Activated CD4-positive, alpha-beta T cell treated with anti-CD3 and anti-CD28 coated beads for 36 hours (primary cell): ENCODE data around the gene TBL2. TPM values are rescaled to one million over a fixed set of nuclear protein-coding genes. Genes with fewer than 3 reads are reported as not detected.

Experiments
- total RNA-seq, 2 experiments: library from RNA; stranded (reverse); gene quantifications; one replicate each; pipeline ENCODE4 v1.2.3, GENCODE V29; 2021

The TBL2 gene
- total RNA-seq, 2 experiments from 2014 or later = 30.6 to 34.7 TPM

Other genes with a start within 250 kb of the TBL2 start
- gene FZD9, start 144.8 kb downstream of the TBL2 start, total RNA-seq = under 1 TPM; 0.11 to 0.23 TPM
- 10 to 100 TPM; 90.2 to 98.6 TPM for gene BAZ1B, start 56.3 kb downstream of the TBL2 start, total RNA-seq
- 10 to 100 TPM; 43.2 to 86.5 TPM for gene BCL7B, start 20.9 kb downstream of the TBL2 start, total RNA-seq
- not detected for gene MLXIPL, start 45.9 kb upstream of the TBL2 start, total RNA-seq
- gene VPS37D, start 89.3 kb upstream of the TBL2 start, total RNA-seq = under 1 TPM; 0.35 to 0.39 TPM
- 1 to 10 TPM; 6.9 to 7.8 TPM for gene DNAJC30, start 104.9 kb upstream of the TBL2 start, total RNA-seq
- 10 to 100 TPM; 71.4 to 95.5 TPM for gene BUD23, start 105.0 kb upstream of the TBL2 start, total RNA-seq
- gene STX1A, start 141.1 kb upstream of the TBL2 start, total RNA-seq = 10 to 100 TPM; 16.6 to 16.8 TPM
- 10 to 100 TPM; 14.4 to 17.8 TPM for gene ABHD11, start 160.2 kb upstream of the TBL2 start, total RNA-seq
- not detected for gene CLDN3, start 191.7 kb upstream of the TBL2 start, total RNA-seq